Mesenchymal stem cell (in vitro differentiated cells and primary cell): ENCODE measurements around the gene RINT1. TPM values are rescaled to one million over a fixed set of nuclear protein-coding genes. Genes with fewer than 3 reads are reported as not detected.

Experiments used
- DNase-seq: peaks from one replicate; pipeline ENCODE4 v3.0.0-alpha.2; 2013
- H2AFZ ChIP-seq: one replicate; pipeline ENCODE4 v1.6.1; 2013; ENCODE audit warnings: low read depth, mild to moderate bottlenecking, control low read depth, inconsistent platforms, low read length, moderate library complexity
- H2AK5ac ChIP-seq: 2 replicates; pipeline ENCODE4 v1.6.1; 2013; ENCODE audit warnings: low read length, moderate library complexity, mild to moderate bottlenecking, inconsistent platforms; ENCODE audit not compliant: severe bottlenecking
- H2BK120ac ChIP-seq: one replicate; pipeline ENCODE4 v1.6.1; 2013; ENCODE audit warnings: low read depth, mild to moderate bottlenecking, inconsistent platforms, low read length, moderate library complexity
- H2BK12ac ChIP-seq, 2 experiments: one replicate each; pipeline ENCODE4 v1.6.1; 2013; ENCODE audit warnings: inconsistent platforms in 2 of 2, low read length in 2 of 2, mild to moderate bottlenecking in 2 of 2, moderate library complexity in 2 of 2, control low read depth in 1 of 2
- H2BK15ac ChIP-seq: one replicate; pipeline ENCODE4 v1.6.1; 2013; ENCODE audit warnings: mild to moderate bottlenecking, low read depth, inconsistent platforms; ENCODE audit not compliant: poor library complexity, severe bottlenecking
- H2BK5ac ChIP-seq: 2 replicates; pipeline ENCODE4 v1.6.1; 2013; ENCODE audit warnings: low read depth, mild to moderate bottlenecking, low read length, control low read depth, inconsistent platforms; ENCODE audit not compliant: poor library complexity, severe bottlenecking
- H3K14ac ChIP-seq, 2 experiments: one replicate each; pipeline ENCODE4 v1.6.1; 2013; ENCODE audit warnings: inconsistent platforms in 2 of 2, low read length in 2 of 2, control low read depth in 1 of 2, mild to moderate bottlenecking in 1 of 2, moderate library complexity in 1 of 2
- H3K18ac ChIP-seq, 2 experiments: one replicate each; pipeline ENCODE4 v1.6.1; 2013; ENCODE audit warnings: inconsistent platforms in 2 of 2, low read length in 2 of 2, control low read depth in 1 of 2, low read depth in 1 of 2, mild to moderate bottlenecking in 1 of 2
- H3K23ac ChIP-seq, 2 experiments: one replicate each; pipeline ENCODE4 v1.6.1; 2013; ENCODE audit warnings: inconsistent platforms in 2 of 2, low read length in 2 of 2, mild to moderate bottlenecking in 2 of 2, moderate library complexity in 2 of 2, control low read depth in 1 of 2
- H3K27ac ChIP-seq: 2 replicates; pipeline ENCODE4 v1.5.1; 2013; ENCODE audit warnings: mild to moderate bottlenecking, moderate library complexity, low read length, control low read depth, inconsistent platforms; ENCODE audit not compliant: poor library complexity, severe bottlenecking
- H3K27me3 ChIP-seq, 2 experiments: 2 replicates each; pipeline versions ENCODE4 v1.6.1 to v1.7.0; 2013; ENCODE audit warnings: low read length in 2 of 2, mild to moderate bottlenecking in 2 of 2, moderate library complexity in 2 of 2, control low read depth in 1 of 2, inconsistent platforms in 1 of 2; ENCODE audit not compliant: control insufficient read depth in 1 of 2, insufficient read depth in 1 of 2
- H3K36me3 ChIP-seq, 2 experiments: 2 replicates each; pipeline versions ENCODE4 v1.6.1 to v1.7.0; 2013; ENCODE audit warnings: low read length in 2 of 2, control low read depth in 1 of 2, inconsistent platforms in 1 of 2, low read depth in 1 of 2, mild to moderate bottlenecking in 1 of 2; ENCODE audit not compliant: insufficient read depth in 2 of 2, control insufficient read depth in 1 of 2
- H3K4ac ChIP-seq, 2 experiments: one replicate each; pipeline ENCODE4 v1.6.1; 2013; ENCODE audit warnings: inconsistent platforms in 2 of 2, low read length in 2 of 2, mild to moderate bottlenecking in 2 of 2, moderate library complexity in 2 of 2, control low read depth in 1 of 2, low read depth in 1 of 2
- H3K4me1 ChIP-seq: 2 replicates; pipeline ENCODE4 v1.6.1; 2013; ENCODE audit warnings: low read depth, low read length, control low read depth; ENCODE audit not compliant: control insufficient read depth, insufficient read depth
- H3K4me2 ChIP-seq: 2 replicates; pipeline ENCODE4 v1.6.1; 2013; ENCODE audit warnings: low read length, mild to moderate bottlenecking, inconsistent platforms; ENCODE audit not compliant: poor library complexity, severe bottlenecking
- H3K4me3 ChIP-seq, 2 experiments: 2 replicates each; pipeline versions ENCODE4 v1.5.1 to v1.7.0; 2013; ENCODE audit warnings: low read length in 2 of 2, mild to moderate bottlenecking in 2 of 2, control low read depth in 1 of 2, low read depth in 1 of 2; ENCODE audit not compliant: insufficient read depth in 1 of 2
- H3K79me1 ChIP-seq: replicated peaks from 2 replicates; pipeline ENCODE4 v1.6.1; 2013; ENCODE audit warnings: mild to moderate bottlenecking, control low read depth, low read length, inconsistent platforms; ENCODE audit not compliant: poor library complexity, severe bottlenecking
- H3K9ac ChIP-seq: 2 replicates; pipeline ENCODE4 v1.7.0; 2013; ENCODE audit warnings: mild to moderate bottlenecking, low read length, moderate library complexity
- H3K9me3 ChIP-seq: 2 replicates; pipeline ENCODE4 v1.7.0; 2013; ENCODE audit warnings: mild to moderate bottlenecking, low read length; ENCODE audit not compliant: control insufficient read depth
- H4K8ac ChIP-seq: one replicate; pipeline ENCODE4 v1.6.1; 2013; ENCODE audit warnings: inconsistent platforms, mild to moderate bottlenecking, low read length, moderate library complexity
- H4K91ac ChIP-seq: one replicate; pipeline ENCODE4 v1.6.1; 2013; ENCODE audit warnings: mild to moderate bottlenecking, low read length, inconsistent platforms
- WGBS: methylation state at CpG from one replicate; pipeline ENCODE4 v1.1.7; 2013; ENCODE audit warnings: mixed read lengths; 5-methylcytosine and 5-hydroxymethylcytosine counted together
- polyA plus RNA-seq, 2 experiments: library from polyadenylated mRNA; stranded (reverse); fragments of 200-250 nt; gene quantifications; one replicate each; pipeline ENCODE4 v1.2.3, GENCODE V29; 2013

RINT1 gene
- polyA plus RNA-seq (2013, experiment 1 of 2), result 12.5 TPM
- polyA plus RNA-seq (2013, experiment 2 of 2), result 12.4 TPM

GRCh38 chr7:105531792-105532671 lies at the start of gene RINT1:
TSS of gene RINT1 (plus strand) at chr7:105532201. CDS start at chr7:105532316, 115 bp downstream.
- H4K91ac ChIP-seq, result peak within 1 kb of the TSS; percentile 93
- WGBS, result under 1% methylated on average over 40 of the region's 42 CpGs

GRCh38 chr7:105487579-105488571 lies 44.1 kb upstream of the RINT1 start:
- Histone ChIP-seq H2BK15ac (no peak overlapping the region), H2AK5ac (peak overlapping the region; percentile 58), H3K4me3 (peak overlapping the region in 1 of 2 experiments; percentile 52), H2BK5ac (no peak overlapping the region), H4K91ac (no peak overlapping the region), H2BK12ac (no peak overlapping the region), H3K23ac (no peak overlapping the region), H3K18ac (no peak overlapping the region), H4K8ac (no peak overlapping the region), H3K4me1 (peaks cover 5% of the 10 kb centered on the region), H3K27me3 (no peaks in the 10 kb centered on the region), H3K4ac (no peak overlapping the region), H3K36me3 (peaks cover 23 to 30% of the 10 kb centered on the region in 2 experiments), H3K9ac (peak overlapping the region; percentile 77), H2BK120ac (no peak overlapping the region), H3K14ac (no peak overlapping the region), H3K27ac (peak overlapping the region; percentile 78), H2AFZ (peak overlapping the region; percentile 24), H3K4me2 (peak overlapping the region; percentile 10), H3K79me1 (peaks cover 26% of the 10 kb centered on the region), H3K9me3 (no peaks in the 10 kb centered on the region)
- 53% methylated on average over 4 of the region's 6 CpGs for WGBS
- peak; percentile 82 for DNase-seq

More at GRCh38 chr7:105531792-105532671, at the start of gene RINT1:
- Histone ChIP-seq H3K9ac (peak within 1 kb of the TSS; percentile 96), H2AK5ac (no peak within 1 kb of the TSS), H4K8ac (peak within 1 kb of the TSS; percentile 33), H2BK12ac (peak within 1 kb of the TSS in 1 of 2 experiments; percentile 74), H3K27me3 (no peaks in the 10 kb centered on the region), H3K4me3 (peak within 1 kb of the TSS; percentile 76 to 94), H2BK5ac (peak within 1 kb of the TSS; percentile 68), H3K36me3 (peaks cover 4 to 30% of the 10 kb centered on the region in 2 experiments), H3K14ac (peak within 1 kb of the TSS in 1 of 2 experiments; percentile 93), H3K23ac (no peak within 1 kb of the TSS), H2BK120ac (no peak within 1 kb of the TSS), H3K18ac (peak within 1 kb of the TSS; percentile 81 to 99), H3K4me2 (peak within 1 kb of the TSS; percentile 85), H3K4ac (peak within 1 kb of the TSS; percentile 84 to 95), H2BK15ac (peak within 1 kb of the TSS; percentile 92), H3K27ac (peak within 1 kb of the TSS; percentile 3), H3K4me1 (no peaks in the 10 kb centered on the region), H3K9me3 (no peaks in the 10 kb centered on the region), H2AFZ (peak within 1 kb of the TSS; percentile 83), H3K79me1 (peaks cover 9% of the 10 kb centered on the region)
- DNase-seq, result peak; percentile 91

- H3K9ac ChIP-seq, result no peak overlapping the region
- no peak overlapping the region for H3K4me2 ChIP-seq
- H2BK120ac ChIP-seq, result no peak overlapping the region
- no peak overlapping the region for H4K91ac ChIP-seq
- peak overlapping the region; percentile 91 for H2AK5ac ChIP-seq
- no peaks in the 10 kb centered on the region for H3K27me3 ChIP-seq
- H3K4ac ChIP-seq, result no peak overlapping the region
- 100% methylated on average over 1 of the region's 3 CpGs for WGBS
- H3K36me3 ChIP-seq, result peaks cover 23 to 24% of the 10 kb centered on the region in 2 experiments
- H2BK5ac ChIP-seq, result no peak overlapping the region
- H3K27ac ChIP-seq, result peak overlapping the region; percentile 21
- peaks cover 9% of the 10 kb centered on the region for H3K4me1 ChIP-seq
- no peak overlapping the region for H2AFZ ChIP-seq
- H3K14ac ChIP-seq, result no peak overlapping the region
- H3K4me3 ChIP-seq, result no peak overlapping the region
- H3K18ac ChIP-seq, result no peak overlapping the region
- H2BK12ac ChIP-seq, result no peak overlapping the region
- peaks cover 24% of the 10 kb centered on the region for H3K79me1 ChIP-seq
- peak; percentile 22 for DNase-seq
- H4K8ac ChIP-seq, result no peak overlapping the region
- H3K23ac ChIP-seq, result no peak overlapping the region
- H2BK15ac ChIP-seq, result no peak overlapping the region
- H3K9me3 ChIP-seq, result no peaks in the 10 kb centered on the region
Observed at GRCh38 chr7:105489409-105489808, 42.6 kb upstream of the RINT1 start.
